OCI-M1 (cell line): ENCODE results near the gene CT45A3.
"Not testable (repeated sequence)": the region's sequence is repeated elsewhere in the genome, so short reads cannot be mapped to it uniquely, and the experiment has no call there.

Experiments
- DNase-seq: peaks from one replicate; lab custom pipeline; 2025; lab: John Stamatoyannopoulos, UW

The CT45A3 gene

GRCh38 chrX:135768091-135768490 lies at the start of gene CT45A3:
Gene CT45A3 (minus strand): TSS chrX:135768191. CDS start chrX:135764444, 3,747 bp downstream.
- DNase-seq, result not testable (repeated sequence)

- DNase-seq, result not testable (repeated sequence)
Observed at GRCh38 chrX:135802687-135803086, 34.7 kb upstream of the CT45A3 start, which contains the start of gene CT45A6. Gene CT45A6 (minus strand): TSS chrX:135802787. CDS start chrX:135798993, 3,794 bp downstream.

- not testable (repeated sequence) for DNase-seq
Observed at GRCh38 chrX:135785403-135785802, 17.4 kb upstream of the CT45A3 start, which contains the start of gene CT45A5. Gene CT45A5 (minus strand): TSS chrX:135785503. CDS start chrX:135781729, 3,774 bp downstream.

GRCh38 chrX:135744739-135745138 lies 23.3 kb downstream of the CT45A3 start:
- DNase-seq, result not testable (repeated sequence)

- no peak for DNase-seq
Observed at GRCh38 chrX:135741192-135741715, 26.7 kb downstream of the CT45A3 start.

GRCh38 chrX:135740681-135741149 lies 27.3 kb downstream of the CT45A3 start:
- no peak for DNase-seq

GRCh38 chrX:135737366-135738071 lies 30.5 kb downstream of the CT45A3 start:
- DNase-seq, result no peak

- not testable (repeated sequence) for DNase-seq
Observed at GRCh38 chrX:135734666-135735065, 33.3 kb downstream of the CT45A3 start.

GRCh38 chrX:135713795-135714194 lies 54.2 kb downstream of the CT45A3 start:
- DNase-seq, result no peak

- not testable (repeated sequence) for DNase-seq
Observed at GRCh38 chrX:135713183-135713689, 54.8 kb downstream of the CT45A3 start, which contains the start of gene CT45A1. Gene CT45A1 (plus strand): TSS chrX:135713639. CDS start chrX:135718941, 5,302 bp downstream.
